NOMO-1 (cell line): ENCODE results near the gene NFXL1.
"Not testable (repeated sequence)": the region's sequence is repeated elsewhere in the genome, so short reads cannot be mapped to it uniquely, and the experiment has no call there.

ENCODE experiments used
- DNase-seq, 2 experiments: peaks; one replicate each; lab custom pipeline; 2025; ENCODE audit not compliant: unreplicated experiment in 2 of 2; lab: John Stamatoyannopoulos, UW

NFXL1 gene

GRCh38 chr4:47914220-47914925 is at the start of gene NFXL1:
Gene NFXL1 (minus strand): TSS chr4:47914583. CDS start chr4:47914203, 380 bp downstream.
- peak; percentile 93 to 96 for DNase-seq

GRCh38 chr4:47954677-47955076 is 40.3 kb upstream of the NFXL1 start:
- DNase-seq: no peak

GRCh38 chr4:47954245-47954644 is 39.9 kb upstream of the NFXL1 start:
- DNase-seq: no peak

GRCh38 chr4:47945930-47946726 is 31.7 kb upstream of the NFXL1 start:
- DNase-seq: no peak

GRCh38 chr4:47942081-47942819 is 27.9 kb upstream of the NFXL1 start:
- DNase-seq: no peak

- no peak for DNase-seq
Observed at GRCh38 chr4:47939456-47939855, 25.1 kb upstream of the NFXL1 start.

GRCh38 chr4:47936336-47936735 is 22.0 kb upstream of the NFXL1 start:
- DNase-seq: no peak

GRCh38 chr4:47933840-47934239 is 19.5 kb upstream of the NFXL1 start:
- DNase-seq: peak; percentile 27 to 70

GRCh38 chr4:47930971-47931804 is 16.8 kb upstream of the NFXL1 start:
- no peak for DNase-seq

GRCh38 chr4:47929682-47930201 is 15.4 kb upstream of the NFXL1 start:
- DNase-seq: peak in 1 of 2 experiments; percentile 4

- DNase-seq: no peak
Observed at GRCh38 chr4:47926667-47927258, 12.4 kb upstream of the NFXL1 start.

GRCh38 chr4:47923261-47923608 is 8.9 kb upstream of the NFXL1 start:
- DNase-seq: not testable (repeated sequence)

- DNase-seq: not testable (repeated sequence)
Observed at GRCh38 chr4:47922436-47923260, 8.3 kb upstream of the NFXL1 start.

- not testable (repeated sequence) for DNase-seq
Observed at GRCh38 chr4:47917163-47917562, 2.8 kb upstream of the NFXL1 start.

- DNase-seq: no peak
Observed at GRCh38 chr4:47915378-47915777, 995 bp upstream of the NFXL1 start.

GRCh38 chr4:47914926-47915237 is 499 bp upstream of the NFXL1 start:
- no peak for DNase-seq

- no peak for DNase-seq
Observed at GRCh38 chr4:47913861-47914219, 543 bp downstream of the NFXL1 start.

- no peak for DNase-seq
Observed at GRCh38 chr4:47913330-47913729, 1.1 kb downstream of the NFXL1 start.

- no peak for DNase-seq
Observed at GRCh38 chr4:47907089-47907646, 7.2 kb downstream of the NFXL1 start.
